ENCODE data around the gene RPS27L.

- TF ChIP-seq, protein P1, sequence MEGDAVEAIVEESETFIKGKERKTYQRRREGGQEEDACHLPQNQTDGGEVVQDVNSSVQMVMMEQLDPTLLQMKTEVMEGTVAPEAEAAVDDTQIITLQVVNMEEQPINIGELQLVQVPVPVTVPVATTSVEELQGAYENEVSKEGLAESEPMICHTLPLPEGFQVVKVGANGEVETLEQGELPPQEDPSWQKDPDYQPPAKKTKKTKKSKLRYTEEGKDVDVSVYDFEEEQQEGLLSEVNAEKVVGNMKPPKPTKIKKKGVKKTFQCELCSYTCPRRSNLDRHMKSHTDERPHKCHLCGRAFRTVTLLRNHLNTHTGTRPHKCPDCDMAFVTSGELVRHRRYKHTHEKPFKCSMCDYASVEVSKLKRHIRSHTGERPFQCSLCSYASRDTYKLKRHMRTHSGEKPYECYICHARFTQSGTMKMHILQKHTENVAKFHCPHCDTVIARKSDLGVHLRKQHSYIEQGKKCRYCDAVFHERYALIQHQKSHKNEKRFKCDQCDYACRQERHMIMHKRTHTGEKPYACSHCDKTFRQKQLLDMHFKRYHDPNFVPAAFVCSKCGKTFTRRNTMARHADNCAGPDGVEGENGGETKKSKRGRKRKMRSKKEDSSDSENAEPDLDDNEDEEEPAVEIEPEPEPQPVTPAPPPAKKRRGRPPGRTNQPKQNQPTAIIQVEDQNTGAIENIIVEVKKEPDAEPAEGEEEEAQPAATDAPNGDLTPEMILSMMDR (IDR thresholded peaks at IDR 0.05) = no peak
- TF ChIP-seq POLR2A (IDR thresholded peaks at IDR 0.05) (no peak), POLR2AphosphoS5 (IDR thresholded peaks at IDR 0.05) (no peak)
These were observed 1.8 kb downstream of the RPS27L start for GRCh38 chr15:63155486-63155885.
